ENCODE data around the gene PCDH15. TPM values are rescaled to one million over a fixed set of nuclear protein-coding genes. Genes with fewer than 3 reads are reported as not detected.
"Not testable (repeated sequence)": the region's sequence is repeated elsewhere in the genome, so short reads cannot be mapped to it uniquely, and the experiment has no call there.

Gene PCDH15
- total RNA-seq, 1 donor from 2014 or later: 0.05 TPM

GRCh38 chr10:54525816-54526215 is 275.2 kb downstream of the PCDH15 start:
- DNase-seq (ENCODE audit: low spot score): no peak
- H3K9me3 Mint-ChIP-seq (ENCODE audit: unreplicated experiment): no peaks in the 10 kb centered on the region
- no peaks in the 10 kb centered on the region for H3K4me1 Mint-ChIP-seq (ENCODE audit: unreplicated experiment)
- no peak overlapping the region for H3K4me3 Mint-ChIP-seq (ENCODE audit: unreplicated experiment)
- no peaks in the 10 kb centered on the region for H3K27me3 Mint-ChIP-seq (ENCODE audit: unreplicated experiment)
- TF ChIP-seq, protein P1, sequence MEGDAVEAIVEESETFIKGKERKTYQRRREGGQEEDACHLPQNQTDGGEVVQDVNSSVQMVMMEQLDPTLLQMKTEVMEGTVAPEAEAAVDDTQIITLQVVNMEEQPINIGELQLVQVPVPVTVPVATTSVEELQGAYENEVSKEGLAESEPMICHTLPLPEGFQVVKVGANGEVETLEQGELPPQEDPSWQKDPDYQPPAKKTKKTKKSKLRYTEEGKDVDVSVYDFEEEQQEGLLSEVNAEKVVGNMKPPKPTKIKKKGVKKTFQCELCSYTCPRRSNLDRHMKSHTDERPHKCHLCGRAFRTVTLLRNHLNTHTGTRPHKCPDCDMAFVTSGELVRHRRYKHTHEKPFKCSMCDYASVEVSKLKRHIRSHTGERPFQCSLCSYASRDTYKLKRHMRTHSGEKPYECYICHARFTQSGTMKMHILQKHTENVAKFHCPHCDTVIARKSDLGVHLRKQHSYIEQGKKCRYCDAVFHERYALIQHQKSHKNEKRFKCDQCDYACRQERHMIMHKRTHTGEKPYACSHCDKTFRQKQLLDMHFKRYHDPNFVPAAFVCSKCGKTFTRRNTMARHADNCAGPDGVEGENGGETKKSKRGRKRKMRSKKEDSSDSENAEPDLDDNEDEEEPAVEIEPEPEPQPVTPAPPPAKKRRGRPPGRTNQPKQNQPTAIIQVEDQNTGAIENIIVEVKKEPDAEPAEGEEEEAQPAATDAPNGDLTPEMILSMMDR (IDR thresholded peaks at IDR 0.05; ENCODE audit: unreplicated experiment): no peak
- no peak overlapping the region for H3K27ac Mint-ChIP-seq (ENCODE audit: unreplicated experiment)
- no peaks in the 10 kb centered on the region for H3K36me3 Mint-ChIP-seq (ENCODE audit: low read depth, unreplicated experiment)

DNA sequence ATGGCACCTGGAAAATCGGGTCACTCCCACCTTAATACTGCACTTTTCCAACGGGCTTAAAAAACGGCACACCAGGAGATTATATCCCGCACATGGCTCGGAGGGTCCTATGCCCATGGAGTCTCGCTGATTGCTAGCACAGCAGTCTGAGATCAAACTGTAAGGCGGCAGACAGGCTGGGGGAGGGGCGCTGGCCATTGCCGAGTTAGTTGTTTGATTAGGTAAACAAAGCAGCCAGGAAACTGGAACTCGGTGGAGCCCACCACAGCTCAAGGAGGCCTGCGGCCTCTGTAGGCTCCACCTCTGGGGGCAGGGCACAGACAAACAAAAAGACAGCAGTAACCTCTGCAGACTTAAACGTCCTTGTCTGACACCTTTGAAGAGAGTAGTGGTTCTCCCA is 285.8 kb downstream of the PCDH15 start:
- H3K27ac Mint-ChIP-seq (ENCODE audit: unreplicated experiment); H3K36me3 Mint-ChIP-seq (ENCODE audit: low read depth, unreplicated experiment); H3K9me3 Mint-ChIP-seq (ENCODE audit: unreplicated experiment); H3K4me1 Mint-ChIP-seq (ENCODE audit: unreplicated experiment); H3K4me3 Mint-ChIP-seq (ENCODE audit: unreplicated experiment); H3K27me3 Mint-ChIP-seq (ENCODE audit: unreplicated experiment); DNase-seq (ENCODE audit: low spot score): not testable (repeated sequence)

DNA sequence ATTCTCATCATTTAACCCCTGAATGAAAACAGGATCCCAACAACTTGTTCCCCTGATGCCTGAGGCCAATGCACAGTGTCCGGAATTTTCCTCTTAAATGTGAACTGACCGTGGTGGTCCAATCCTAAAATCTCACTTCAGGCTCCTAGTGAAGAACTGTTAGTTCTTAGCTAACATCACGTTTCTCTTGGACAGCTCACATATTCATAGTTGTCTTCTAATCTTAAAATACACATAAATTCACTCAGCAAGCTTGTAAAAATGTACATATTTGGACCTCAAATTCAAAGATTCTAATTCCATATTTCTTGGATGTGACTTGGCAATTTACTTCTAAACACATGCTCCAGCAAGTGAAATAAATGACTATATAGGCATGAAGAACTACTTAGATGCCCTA is 297.2 kb downstream of the PCDH15 start:
- no peak for DNase-seq (ENCODE audit: low spot score)
- Mint-ChIP-seq H3K4me3 (ENCODE audit: unreplicated experiment) (no peak overlapping the region), H3K4me1 (ENCODE audit: unreplicated experiment) (peaks cover 3% of the 10 kb centered on the region), H3K27ac (ENCODE audit: unreplicated experiment) (no peak overlapping the region), H3K36me3 (ENCODE audit: low read depth, unreplicated experiment) (peaks cover 3% of the 10 kb centered on the region), H3K9me3 (ENCODE audit: unreplicated experiment) (no peaks in the 10 kb centered on the region), H3K27me3 (ENCODE audit: unreplicated experiment) (no peaks in the 10 kb centered on the region)
- TF ChIP-seq, protein P1 (IDR thresholded peaks at IDR 0.05; ENCODE audit: unreplicated experiment): no peak

- no peak for DNase-seq (ENCODE audit: low spot score)
- Mint-ChIP-seq H3K27ac (ENCODE audit: unreplicated experiment) (no peak overlapping the region), H3K9me3 (ENCODE audit: unreplicated experiment) (no peaks in the 10 kb centered on the region), H3K4me3 (ENCODE audit: unreplicated experiment) (no peak overlapping the region), H3K4me1 (ENCODE audit: unreplicated experiment) (peaks cover 4% of the 10 kb centered on the region), H3K27me3 (ENCODE audit: unreplicated experiment) (peaks cover 2% of the 10 kb centered on the region), H3K36me3 (ENCODE audit: low read depth, unreplicated experiment) (peaks cover 3% of the 10 kb centered on the region)
- TF ChIP-seq, protein P1 (IDR thresholded peaks at IDR 0.05; ENCODE audit: unreplicated experiment): no peak
Observed at GRCh38 chr10:54501929-54502328, 299.1 kb downstream of the PCDH15 start.

DNA sequence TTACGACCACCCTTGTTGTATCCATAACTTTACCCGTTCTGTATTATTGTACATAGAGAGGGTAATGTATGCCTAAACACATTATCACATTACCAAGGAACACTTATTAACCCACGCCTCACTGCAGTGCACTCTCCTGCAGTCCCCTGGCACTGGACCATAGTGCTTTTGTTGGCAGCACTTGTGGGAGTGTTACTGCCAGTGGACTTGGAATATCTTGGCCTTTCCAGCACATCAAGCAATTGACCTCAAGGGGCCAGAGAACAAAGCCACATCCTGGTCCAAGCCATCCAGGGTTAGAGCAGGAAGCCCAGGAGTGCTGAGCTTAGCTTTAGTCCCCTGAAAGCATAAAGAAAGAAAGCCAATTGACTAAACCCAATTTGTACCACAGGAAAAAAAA is 304.2 kb downstream of the PCDH15 start:
- no peak for DNase-seq (ENCODE audit: low spot score)
- Mint-ChIP-seq H3K27me3 (ENCODE audit: unreplicated experiment) (peaks cover 2% of the 10 kb centered on the region), H3K27ac (ENCODE audit: unreplicated experiment) (no peak overlapping the region), H3K4me3 (ENCODE audit: unreplicated experiment) (no peak overlapping the region), H3K9me3 (ENCODE audit: unreplicated experiment) (no peaks in the 10 kb centered on the region), H3K36me3 (ENCODE audit: low read depth, unreplicated experiment) (peaks cover 3% of the 10 kb centered on the region), H3K4me1 (ENCODE audit: unreplicated experiment) (peaks cover 12% of the 10 kb centered on the region)
- TF ChIP-seq, protein P1 (IDR thresholded peaks at IDR 0.05; ENCODE audit: unreplicated experiment): no peak

- H3K27me3 Mint-ChIP-seq (ENCODE audit: unreplicated experiment): no peaks in the 10 kb centered on the region
- H3K27ac Mint-ChIP-seq (ENCODE audit: unreplicated experiment): no peak overlapping the region
- H3K4me1 Mint-ChIP-seq (ENCODE audit: unreplicated experiment): no peaks in the 10 kb centered on the region
- TF ChIP-seq, protein P1 (IDR thresholded peaks at IDR 0.05; ENCODE audit: unreplicated experiment): no peak
- no peak for DNase-seq (ENCODE audit: low spot score)
- no peaks in the 10 kb centered on the region for H3K36me3 Mint-ChIP-seq (ENCODE audit: low read depth, unreplicated experiment)
- H3K4me3 Mint-ChIP-seq (ENCODE audit: unreplicated experiment): no peak overlapping the region
- no peaks in the 10 kb centered on the region for H3K9me3 Mint-ChIP-seq (ENCODE audit: unreplicated experiment)
Observed at GRCh38 chr10:54487743-54488142, 313.3 kb downstream of the PCDH15 start.
